IPS DF 4.7 (cell line): ENCODE results near the gene AHDC1.
"Not testable (repeated sequence)": the region's sequence is repeated elsewhere in the genome, so short reads cannot be mapped to it uniquely, and the experiment has no call there.

Source experiments
- DNase-seq: peaks from one replicate; pipeline ENCODE4 v3.0.0-alpha.2; 2013; ENCODE audit warnings: low spot score; ENCODE audit errors: extremely low read depth

AHDC1 gene

GRCh38 chr1:27603681-27604578 is at the start of gene AHDC1:
Gene AHDC1, minus strand, starts transcription at chr1:27604144. Its CDS starts 52,029 bp downstream, at chr1:27552115.
- no peak for DNase-seq

DNA sequence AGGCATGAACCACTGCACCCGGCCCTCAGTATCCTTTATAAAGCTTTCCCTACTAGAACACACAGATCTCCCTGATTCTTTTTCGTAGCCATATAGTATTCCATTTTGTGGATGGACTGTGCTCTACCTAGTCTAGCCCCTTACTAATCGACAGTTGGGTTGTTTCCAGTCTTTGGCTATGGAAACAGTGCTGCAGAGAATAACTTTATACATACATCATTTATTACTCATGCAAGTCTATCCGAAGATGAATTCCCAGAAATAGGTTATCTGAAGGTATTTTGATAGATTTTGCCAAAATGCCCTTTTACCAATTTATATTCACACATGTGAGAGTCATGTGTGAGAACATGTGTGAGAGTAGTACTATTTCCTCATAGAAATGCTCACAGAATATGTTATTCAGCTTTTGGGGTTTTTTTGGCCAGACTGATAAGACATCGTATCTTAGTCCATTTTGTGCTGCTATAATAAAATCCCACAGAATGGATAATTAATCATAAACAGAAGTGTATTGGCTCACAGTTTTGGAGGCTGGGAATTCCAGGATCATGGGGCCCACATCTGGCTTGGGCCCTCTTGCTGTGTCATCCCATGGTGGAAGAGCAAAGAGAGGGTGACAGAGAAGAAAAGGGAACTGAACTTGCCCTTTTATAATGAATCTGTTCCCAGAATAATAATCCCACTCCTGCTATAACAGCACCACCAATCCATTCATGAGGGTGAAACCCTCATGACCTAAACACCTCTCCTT is 48.3 kb upstream of the AHDC1 start:
- no peak for DNase-seq

DNA sequence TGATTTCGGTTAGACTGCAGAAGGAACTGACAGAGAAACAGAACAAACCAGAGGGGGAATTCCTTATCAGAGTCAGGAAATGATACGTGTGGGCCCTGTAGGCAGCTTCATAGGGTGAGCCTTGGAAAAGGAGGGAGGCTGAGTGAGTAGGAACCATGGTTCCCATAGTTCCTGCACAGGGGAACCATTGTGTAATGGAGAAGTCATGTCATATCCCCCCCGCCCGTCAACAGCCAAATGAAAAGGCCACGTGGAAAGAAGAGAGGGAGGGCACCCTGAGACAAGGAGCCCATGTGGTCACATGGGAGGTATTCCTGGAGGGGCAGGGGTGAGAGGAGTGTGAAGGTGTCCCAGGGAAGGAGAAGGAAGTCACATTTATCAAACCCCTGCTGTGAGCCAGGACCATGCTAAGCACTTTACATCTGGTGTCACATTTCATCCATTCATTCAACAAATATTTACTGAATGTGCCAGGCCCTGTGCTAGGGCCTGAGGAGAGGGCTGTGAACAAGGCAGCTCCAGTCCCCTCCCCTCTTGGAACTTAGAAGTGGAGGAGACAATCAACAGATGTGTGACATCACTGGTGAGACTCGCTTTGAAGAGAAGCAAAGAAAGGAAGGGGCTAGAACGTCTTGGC is 46.7 kb upstream of the AHDC1 start:
- no peak for DNase-seq

DNA sequence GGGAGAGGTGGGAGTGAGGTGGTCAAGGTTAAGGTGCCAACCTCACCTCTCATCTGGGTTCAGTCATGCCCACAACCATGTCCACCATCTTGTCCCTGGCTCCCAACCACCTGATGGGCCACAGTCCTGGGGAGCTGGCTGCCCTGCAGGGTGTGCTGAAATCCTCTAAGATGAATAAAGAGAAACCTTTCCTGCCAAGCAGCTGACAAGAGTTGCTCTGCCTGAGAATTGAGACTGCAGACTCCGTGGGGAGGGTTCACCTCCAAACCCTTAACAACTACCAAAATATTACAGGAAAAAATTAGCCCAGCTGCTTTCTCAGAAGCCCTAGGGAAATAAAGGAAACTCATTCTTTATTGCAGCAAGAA is 46.2 kb upstream of the AHDC1 start:
- no peak for DNase-seq

GRCh38 chr1:27649306-27649635 is 45.3 kb upstream of the AHDC1 start:
- DNase-seq: no peak

DNA sequence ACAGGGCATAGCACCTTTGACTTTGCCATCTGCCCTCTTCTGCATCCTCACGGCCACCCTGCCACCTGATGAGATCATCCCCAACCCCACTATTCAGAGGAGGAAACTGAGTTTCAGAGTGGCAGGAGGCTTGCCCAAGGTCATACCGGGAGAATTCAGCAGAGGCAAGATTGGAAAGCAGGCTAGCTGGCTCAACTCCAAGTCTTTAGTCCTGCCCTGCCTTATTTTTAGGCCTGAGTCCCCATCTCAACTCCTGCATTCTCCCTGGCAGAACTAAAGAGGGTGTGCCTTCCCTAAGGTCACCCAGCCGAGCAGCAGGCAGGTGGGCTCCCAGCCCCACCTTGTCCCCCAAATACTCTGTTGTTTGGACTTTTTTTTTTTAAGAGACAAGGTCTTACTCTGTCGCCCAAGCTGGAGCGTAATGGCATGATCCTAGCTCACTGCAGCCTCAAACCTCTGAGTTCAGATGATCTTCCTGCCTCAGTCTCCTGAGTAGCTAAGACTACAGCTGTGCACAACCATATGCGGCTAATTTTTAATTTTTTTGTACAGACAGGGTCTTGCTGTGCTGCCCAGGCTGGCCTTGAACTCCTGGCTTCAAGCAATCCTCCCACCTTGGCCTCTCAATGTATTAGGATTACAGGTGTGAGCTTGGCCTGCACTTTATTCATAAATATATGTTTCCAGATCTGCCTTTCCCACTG is 44.8 kb upstream of the AHDC1 start:
- no peak for DNase-seq

DNA sequence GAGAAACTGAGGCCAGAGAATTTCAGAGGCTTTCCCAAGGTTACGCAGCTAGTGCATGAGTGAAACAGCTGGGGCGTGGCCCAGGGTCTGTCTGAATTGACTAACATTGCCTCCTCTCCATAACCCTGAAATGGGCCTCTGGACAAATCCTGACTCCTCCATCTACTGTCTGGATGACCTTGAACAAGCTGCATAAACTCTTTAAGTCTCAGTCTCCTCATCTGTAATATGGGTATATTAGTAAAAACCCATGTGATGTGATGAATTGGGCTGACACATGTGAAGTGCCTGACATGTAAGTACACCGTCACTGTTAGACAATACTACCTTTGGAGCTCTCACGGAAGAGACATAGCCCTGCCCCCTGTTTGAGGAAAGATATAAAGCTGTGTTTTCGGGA is 43.4 kb upstream of the AHDC1 start:
- no peak for DNase-seq

DNA sequence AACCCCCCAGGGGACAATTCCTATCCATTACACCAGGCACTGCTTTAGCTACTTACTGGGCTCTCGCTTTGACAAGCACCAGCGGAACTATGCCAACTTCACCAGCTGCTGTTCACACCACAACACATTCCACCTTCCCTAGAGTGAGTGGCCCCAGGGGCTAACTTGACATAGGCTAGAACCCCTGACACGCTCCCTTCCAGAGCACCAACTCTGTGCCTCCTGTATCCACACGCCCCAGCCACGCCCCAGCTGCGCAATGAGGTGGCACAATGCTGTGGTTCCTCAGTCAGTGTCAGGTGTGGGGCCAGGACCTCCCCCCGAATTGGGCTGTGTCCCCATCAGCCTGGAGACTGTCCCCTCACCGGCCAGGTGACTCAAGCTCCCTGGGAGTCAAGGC is 42.7 kb upstream of the AHDC1 start:
- DNase-seq: no peak

GRCh38 chr1:27645071-27645415 is 41.1 kb upstream of the AHDC1 start:
- DNase-seq: no peak

DNA sequence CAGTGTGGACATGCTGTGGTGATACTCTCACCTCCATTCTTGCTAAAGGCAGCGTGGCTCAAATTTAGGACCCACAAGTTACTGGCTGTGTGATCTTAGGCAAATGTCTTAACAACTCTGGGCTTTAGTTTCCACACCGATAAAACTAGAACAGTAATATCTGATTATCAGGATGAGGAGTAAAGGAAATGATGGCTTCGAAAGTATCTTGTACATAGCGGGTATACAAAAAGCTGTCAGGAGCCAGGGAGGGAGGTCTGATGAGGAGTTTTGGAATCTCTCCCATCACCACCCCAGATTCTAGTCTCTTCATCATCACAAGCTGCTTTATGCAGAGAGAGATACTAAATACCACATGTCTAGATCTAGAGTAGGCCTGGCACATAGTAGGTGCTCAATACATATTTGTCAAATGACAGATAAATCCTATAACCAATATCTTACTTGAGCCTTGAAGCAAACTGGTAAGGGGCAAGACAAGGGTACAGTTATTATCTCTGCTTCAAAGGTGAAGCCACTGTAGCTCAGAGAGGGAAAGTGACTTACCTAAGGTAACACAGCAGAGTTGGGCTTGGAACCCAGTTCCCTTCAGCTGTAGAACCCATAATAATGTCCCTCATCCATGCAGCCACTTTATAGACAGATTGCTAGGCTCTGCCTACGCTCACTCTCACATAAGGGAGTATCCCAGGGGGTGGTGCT is 40.6 kb upstream of the AHDC1 start:
- DNase-seq: no peak

DNA sequence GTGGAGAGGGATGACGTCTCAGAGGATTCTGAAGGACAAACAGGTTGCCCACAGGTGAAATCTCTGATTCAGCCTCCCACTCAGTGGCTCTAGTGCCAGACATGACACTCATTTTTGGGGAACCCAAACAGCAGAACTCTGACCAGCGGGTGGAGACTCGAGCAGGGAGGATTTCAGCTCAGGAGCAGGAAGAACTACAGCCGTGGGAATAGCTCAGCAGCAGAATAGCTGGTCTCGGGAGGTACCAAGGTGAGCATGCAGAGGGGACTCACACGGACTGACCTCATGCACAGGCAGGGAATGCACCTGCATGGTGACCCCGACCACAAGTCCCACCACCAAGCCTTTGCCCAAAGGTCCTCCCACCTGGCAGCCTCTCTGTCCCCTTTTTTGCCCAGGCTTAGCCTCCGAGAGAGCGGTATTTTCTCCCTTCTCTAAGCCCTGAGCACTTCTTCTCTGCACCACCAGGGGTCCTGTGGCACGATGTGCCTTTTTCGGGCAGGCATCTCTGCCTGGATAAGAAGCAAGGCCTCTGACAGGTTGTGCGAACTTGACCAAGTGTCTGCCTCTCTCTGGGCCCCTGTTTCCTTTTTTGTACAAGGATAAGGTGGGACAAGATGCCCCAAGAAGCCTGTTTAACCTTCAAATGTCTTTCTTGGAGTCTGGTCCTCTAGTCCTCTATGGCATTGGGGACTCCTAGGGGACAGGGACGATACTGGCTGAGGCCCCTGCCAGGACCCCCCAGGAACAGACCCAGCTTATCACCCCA is 39.8 kb upstream of the AHDC1 start:
- no peak for DNase-seq

DNA sequence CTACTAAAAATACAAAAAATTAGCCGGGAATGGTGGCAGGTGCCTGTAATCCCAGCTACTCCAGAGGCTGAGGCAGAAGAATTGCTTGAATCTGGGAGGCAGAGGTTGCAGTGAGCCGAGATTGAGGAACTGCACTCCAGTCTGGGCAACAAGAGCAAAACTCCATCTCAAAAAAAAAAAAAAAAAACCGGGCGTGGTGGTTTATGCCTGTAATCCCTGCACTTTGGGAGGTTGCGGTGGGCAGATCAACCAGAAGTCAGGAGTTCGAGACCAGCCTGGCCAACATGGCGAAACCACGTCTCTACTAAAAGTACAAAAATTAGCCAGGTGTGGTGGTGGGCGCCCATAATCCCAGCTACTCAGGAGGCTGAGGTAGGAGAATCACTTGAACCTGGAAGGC is 36.6 kb upstream of the AHDC1 start:
- not testable (repeated sequence) for DNase-seq

DNA sequence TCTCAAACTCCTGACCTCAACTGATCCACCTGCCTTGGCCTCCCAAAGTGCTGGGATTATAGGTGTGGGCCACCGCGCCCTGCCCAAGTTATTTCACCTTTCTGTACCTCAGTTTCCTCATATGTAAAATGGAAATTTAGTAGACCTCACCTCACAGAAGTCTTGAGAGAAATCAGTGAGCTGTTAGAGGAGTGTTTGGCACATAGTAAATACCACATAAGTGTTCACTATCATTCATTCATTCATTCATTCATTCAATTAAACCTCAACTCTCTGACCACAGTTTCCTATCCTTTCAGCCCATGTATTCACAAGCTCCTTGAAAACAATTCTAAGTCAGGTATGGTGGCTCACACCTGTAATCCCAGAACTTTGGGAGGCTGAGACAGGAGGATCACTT is 34.9 kb upstream of the AHDC1 start:
- DNase-seq: no peak

- no peak for DNase-seq
These were observed 34.2 kb upstream of the AHDC1 start for GRCh38 chr1:27638047-27638734.

DNA sequence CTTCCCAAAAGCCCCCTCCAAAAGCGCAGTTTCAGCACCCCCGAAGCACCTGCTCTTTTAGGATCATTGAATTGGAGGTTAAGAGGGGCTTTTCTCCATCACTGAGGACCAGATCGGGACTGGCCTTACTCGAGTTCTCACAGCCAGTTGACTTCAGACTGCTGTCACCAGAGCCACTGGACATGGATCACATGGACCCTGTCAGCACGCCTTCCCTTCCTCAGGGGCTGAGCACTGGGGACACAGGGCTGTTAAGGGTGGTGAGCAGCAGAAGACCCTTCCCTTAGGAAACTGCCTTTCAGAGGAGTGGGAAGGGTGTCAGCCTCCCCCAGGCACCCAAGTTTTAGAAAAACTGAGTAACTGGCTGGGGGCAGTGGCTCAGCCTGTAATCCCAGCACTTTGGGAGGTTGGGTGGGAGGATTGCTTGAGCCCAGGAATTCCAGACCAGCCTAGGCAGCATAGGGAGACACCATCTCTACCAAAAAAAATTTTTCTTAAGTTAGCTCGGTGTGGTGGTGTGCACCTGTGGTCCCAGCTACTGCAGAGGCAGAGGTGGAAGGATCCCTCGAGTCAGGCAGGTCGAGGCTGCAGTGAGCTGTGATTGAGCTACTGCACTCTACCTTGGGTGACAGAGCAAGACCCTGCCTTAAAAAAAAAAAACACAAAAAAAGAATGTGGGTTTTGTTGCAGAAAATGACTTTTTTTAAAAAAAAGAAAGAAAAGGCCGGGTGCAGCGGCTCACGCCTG is 31.6 kb upstream of the AHDC1 start:
- no peak for DNase-seq

GRCh38 chr1:27634985-27635367 is 31.0 kb upstream of the AHDC1 start, which contains the start of gene FGR:
Gene FGR, minus strand, starts transcription at chr1:27635185. Its CDS starts 11,269 bp downstream, at chr1:27623916.
- DNase-seq: no peak

GRCh38 chr1:27634177-27634984 is 30.4 kb upstream of the AHDC1 start:
- no peak for DNase-seq

- DNase-seq: no peak
These were observed 29.8 kb upstream of the AHDC1 start for GRCh38 chr1:27633640-27634176.
